ENCODE measurements around the gene HJURP.

GRCh38 chr2:233829193-233830110, 24.9 kb downstream of the HJURP start:
- TF ChIP-seq GABPA (IDR thresholded peaks at IDR 0.05; ENCODE audit: low read depth) (no peak), ELF1 (IDR thresholded peaks at IDR 0.05) (no peak), CTCF (IDR thresholded peaks at IDR 0.05) (no peak), SMC3 (IDR thresholded peaks at IDR 0.05; ENCODE audit: low read depth, low read length) (no peak), POLR2AphosphoS5 (IDR thresholded peaks at IDR 0.05; ENCODE audit: low read depth, low read length) (no peak)
- TF ChIP-seq, protein P1, sequence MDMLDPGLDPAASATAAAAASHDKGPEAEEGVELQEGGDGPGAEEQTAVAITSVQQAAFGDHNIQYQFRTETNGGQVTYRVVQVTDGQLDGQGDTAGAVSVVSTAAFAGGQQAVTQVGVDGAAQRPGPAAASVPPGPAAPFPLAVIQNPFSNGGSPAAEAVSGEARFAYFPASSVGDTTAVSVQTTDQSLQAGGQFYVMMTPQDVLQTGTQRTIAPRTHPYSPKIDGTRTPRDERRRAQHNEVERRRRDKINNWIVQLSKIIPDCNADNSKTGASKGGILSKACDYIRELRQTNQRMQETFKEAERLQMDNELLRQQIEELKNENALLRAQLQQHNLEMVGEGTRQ (IDR thresholded peaks at IDR 0.05; ENCODE audit: borderline replicate concordance, low read depth, low read length): no peak

All from SK-N-SH (cell line).